Activated CD8-positive, alpha-beta T cell treated with anti-CD3 and anti-CD28 coated beads for 36 hours (primary cell): ENCODE measurements around the gene ANKS1B. TPM values are rescaled to one million over a fixed set of nuclear protein-coding genes. Genes with fewer than 3 reads are reported as not detected.
"Not testable (repeated sequence)": the region's sequence is repeated elsewhere in the genome, so short reads cannot be mapped to it uniquely, and the experiment has no call there.

Source experiments
- ATAC-seq: fragments of 200-7000 bp; cut with Tn5 transposase; one replicate; pipeline ENCODE4 v1.10.0; 2021; ENCODE audit warnings: mild to moderate bottlenecking, moderate library complexity
- CTCF ChIA-PET: fragments of 350-600 bp; sonication (Branson Sonifier 250); formaldehyde crosslinking; loops from one replicate; lab custom pipeline; 2021; ENCODE audit warnings: antibody characterized with exemption; lab: Charles Lee
- POLR2A ChIA-PET: fragments of 350-600 bp; sonication (Branson Sonifier 250); formaldehyde crosslinking; loops from one replicate; lab custom pipeline; 2021; ENCODE audit warnings: antibody characterized with exemption; lab: Charles Lee
- DNase-seq: peaks from one replicate; pipeline ENCODE4 v3.0.0-alpha.2; 2020
- H3K27ac Mint-ChIP-seq: one replicate; pipeline ENCODE4 v1.8.0; 2021; ENCODE audit warnings: mild to moderate bottlenecking, mixed read lengths
- H3K27me3 Mint-ChIP-seq: one replicate; pipeline ENCODE4 v1.8.0; 2021; ENCODE audit warnings: mixed read lengths
- H3K36me3 Mint-ChIP-seq: one replicate; pipeline ENCODE4 v1.8.0; 2021; ENCODE audit warnings: low read depth, mixed read lengths
- H3K4me1 Mint-ChIP-seq: one replicate; pipeline ENCODE4 v1.8.0; 2021; ENCODE audit warnings: low read depth, mixed read lengths
- H3K4me3 Mint-ChIP-seq: one replicate; pipeline ENCODE4 v1.8.0; 2021; ENCODE audit warnings: mild to moderate bottlenecking, moderate library complexity, mixed read lengths
- H3K9me3 Mint-ChIP-seq: one replicate; pipeline ENCODE4 v1.8.0; 2021; ENCODE audit warnings: mixed read lengths
- CTCF ChIP-seq: fragments of 200-600 bp; IDR thresholded peaks from one replicate; pipeline ENCODE4 v1.8.0; 2022; ENCODE audit warnings: antibody characterized with exemption, mild to moderate bottlenecking
- intact Hi-C: fragments of 100-400 bp; cut with micrococcal nuclease; formaldehyde crosslinking; loops from one replicate; pipeline ENCODE4 v1.10.0; 2022
- total RNA-seq, 2 experiments: library from RNA; stranded (reverse); gene quantifications; one replicate each; pipeline ENCODE4 v1.2.3, GENCODE V29; 2021

ANKS1B gene
- total RNA-seq, 2 experiments from 2014 or later, result 0.54 TPM; not detected in 1

- ChIA-PET CTCF (no interaction called here), POLR2A (no interaction called here)
- TF ChIP-seq CTCF, result no peak
- DNase-seq, result no peak
- intact Hi-C loops, result no loop called here
- no peaks in the 10 kb centered on the region for H3K36me3 Mint-ChIP-seq
- no peaks in the 10 kb centered on the region for H3K9me3 Mint-ChIP-seq
- no peak for ATAC-seq
- H3K4me1 Mint-ChIP-seq, result peaks cover 3% of the 10 kb centered on the region
- H3K27ac Mint-ChIP-seq, result no peak overlapping the region
- no peak overlapping the region for H3K4me3 Mint-ChIP-seq
- no peaks in the 10 kb centered on the region for H3K27me3 Mint-ChIP-seq
Measured at GRCh38 chr12:98758331-98758730, 1226.4 kb downstream of the ANKS1B start.

- POLR2A ChIA-PET, result no interaction called here
- TF ChIP-seq CTCF, result no peak
- H3K4me3 Mint-ChIP-seq, result no peak overlapping the region
- H3K4me1 Mint-ChIP-seq, result peaks cover 3% of the 10 kb centered on the region
- intact Hi-C loops, result no loop called here
- no peaks in the 10 kb centered on the region for H3K36me3 Mint-ChIP-seq
- CTCF ChIA-PET, result no interaction called here
- H3K27me3 Mint-ChIP-seq, result no peaks in the 10 kb centered on the region
- H3K27ac Mint-ChIP-seq, result no peak overlapping the region
- no peaks in the 10 kb centered on the region for H3K9me3 Mint-ChIP-seq
- DNase-seq (no peak), ATAC-seq (no peak)
Measured at GRCh38 chr12:98757455-98757854, 1227.3 kb downstream of the ANKS1B start.

- DNase-seq, H3K9me3 Mint-ChIP-seq, H3K27me3 Mint-ChIP-seq, H3K36me3 Mint-ChIP-seq, ATAC-seq, CTCF ChIA-PET, intact Hi-C loops, H3K4me3 Mint-ChIP-seq, POLR2A ChIA-PET, H3K27ac Mint-ChIP-seq, H3K4me1 Mint-ChIP-seq: not testable (repeated sequence)
Measured at GRCh38 chr12:98755855-98756254, 1228.9 kb downstream of the ANKS1B start.

GRCh38 chr12:98754095-98754494 lies 1230.6 kb downstream of the ANKS1B start:
- H3K4me1 Mint-ChIP-seq, result peaks cover 3% of the 10 kb centered on the region
- no peaks in the 10 kb centered on the region for H3K36me3 Mint-ChIP-seq
- no peak for TF ChIP-seq CTCF
- POLR2A ChIA-PET, result interaction anchor here (0.7 kb wide), 1 partner anchor 341 kb away, joined by 3 read pairs; no protein-coding TSS in a partner anchor
- CTCF ChIA-PET, result interaction anchor here (1.0 to 1.3 kb wide), 2 partner anchors 12 to 19 kb away, joined by 4 to 5 read pairs; no protein-coding TSS in a partner anchor
- no peak overlapping the region for H3K4me3 Mint-ChIP-seq
- intact Hi-C loops, result no loop called here
- H3K27ac Mint-ChIP-seq, result peak overlapping the region; percentile 49
- no peaks in the 10 kb centered on the region for H3K9me3 Mint-ChIP-seq
- peaks cover 3% of the 10 kb centered on the region for H3K27me3 Mint-ChIP-seq
- DNase-seq (peak; percentile 57), ATAC-seq (peak; percentile 93)

GRCh38 chr12:98752726-98753125 lies 1232.0 kb downstream of the ANKS1B start:
- ATAC-seq (no peak), DNase-seq (no peak)
- no peak overlapping the region for H3K4me3 Mint-ChIP-seq
- peaks cover 6% of the 10 kb centered on the region for H3K27me3 Mint-ChIP-seq
- CTCF ChIA-PET, result interaction anchor here (0.6 kb wide), 1 partner anchor 12 kb away, joined by 3 read pairs; no protein-coding TSS in a partner anchor
- H3K36me3 Mint-ChIP-seq, result no peaks in the 10 kb centered on the region
- intact Hi-C loops, result no loop called here
- no peak overlapping the region for H3K27ac Mint-ChIP-seq
- no peaks in the 10 kb centered on the region for H3K9me3 Mint-ChIP-seq
- TF ChIP-seq CTCF, result no peak
- peaks cover 3% of the 10 kb centered on the region for H3K4me1 Mint-ChIP-seq
- POLR2A ChIA-PET, result interaction anchor here (0.6 kb wide), 1 partner anchor 250 kb away, joined by 3 read pairs; no protein-coding TSS in a partner anchor
